GM11168 (cell line): ENCODE results near the gene PTPRD.

Experiments
- in situ Hi-C: fragments of 300-500 bp; cut with MboI; formaldehyde crosslinking; loops from one replicate; pipeline ENCODE4 v1.12.0; 2022; ENCODE audit warnings: low sequenced_read_pairs; ENCODE audit not compliant: unreplicated experiment

PTPRD gene

DNA sequence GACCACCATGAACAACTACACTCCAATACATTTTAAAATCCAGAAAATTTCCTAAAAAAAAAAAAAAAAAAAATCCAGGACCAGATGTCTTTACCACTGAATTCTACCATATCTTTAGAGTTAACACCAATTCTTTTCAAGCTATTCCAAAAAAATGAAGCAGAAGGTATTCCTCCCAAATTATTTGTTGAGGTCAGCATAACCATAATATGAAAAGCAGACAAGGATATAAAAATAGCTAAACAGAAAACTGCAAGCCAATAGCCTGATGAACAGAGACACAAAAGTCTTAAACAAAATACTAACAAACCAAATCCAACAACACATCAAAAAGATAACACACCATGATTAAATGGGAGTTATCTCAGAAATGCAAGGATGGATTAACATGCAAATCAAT lies 695.4 kb downstream of the PTPRD start:
- in situ Hi-C loops, result no loop called here

DNA sequence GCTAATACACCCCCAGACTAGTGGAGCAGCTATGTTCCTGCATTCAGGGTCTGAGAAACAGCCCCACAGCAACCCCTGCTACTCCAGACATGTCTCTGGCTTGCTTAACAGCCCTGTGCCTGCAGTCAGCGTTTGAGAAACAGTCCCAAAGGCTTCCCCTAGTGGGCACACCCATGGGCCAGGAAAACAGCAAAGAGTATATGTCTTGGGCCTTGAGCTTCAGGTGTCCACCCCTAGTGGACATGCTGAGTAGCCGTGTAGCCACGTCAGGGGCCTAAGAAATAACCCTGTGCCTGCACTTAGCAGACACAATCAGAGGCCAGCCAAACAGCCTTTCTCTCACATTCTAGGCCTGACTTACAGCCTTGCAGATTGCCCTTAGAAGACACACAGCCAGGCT lies 698.6 kb downstream of the PTPRD start:
- in situ Hi-C loops, result no loop called here

DNA sequence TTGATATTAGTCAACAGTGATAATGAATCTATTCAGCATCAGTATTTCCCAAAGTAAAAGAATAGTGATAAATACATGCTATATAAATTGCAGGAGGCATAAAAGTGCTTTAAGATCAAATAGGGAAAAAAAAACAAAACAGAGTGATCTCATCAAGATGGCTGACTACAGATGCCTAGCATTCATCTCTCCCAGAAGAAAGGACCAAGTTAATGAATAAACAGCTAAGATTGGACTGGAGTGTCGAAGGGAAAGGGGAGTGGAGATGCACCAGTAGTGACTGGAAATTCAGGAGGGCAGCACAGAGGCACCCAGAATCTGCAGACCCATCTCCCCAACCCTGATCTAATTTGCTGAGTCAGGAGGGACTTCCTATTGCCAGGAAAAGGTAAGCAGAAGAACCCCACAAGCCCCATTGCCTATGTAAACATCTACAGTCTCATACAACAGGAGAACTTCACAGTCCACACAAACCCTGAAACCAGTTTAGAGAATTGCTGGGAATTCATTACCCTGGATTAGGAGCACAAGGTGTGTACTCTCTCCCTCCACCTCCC lies 699.4 kb downstream of the PTPRD start:
- in situ Hi-C loops, result no loop called here

DNA sequence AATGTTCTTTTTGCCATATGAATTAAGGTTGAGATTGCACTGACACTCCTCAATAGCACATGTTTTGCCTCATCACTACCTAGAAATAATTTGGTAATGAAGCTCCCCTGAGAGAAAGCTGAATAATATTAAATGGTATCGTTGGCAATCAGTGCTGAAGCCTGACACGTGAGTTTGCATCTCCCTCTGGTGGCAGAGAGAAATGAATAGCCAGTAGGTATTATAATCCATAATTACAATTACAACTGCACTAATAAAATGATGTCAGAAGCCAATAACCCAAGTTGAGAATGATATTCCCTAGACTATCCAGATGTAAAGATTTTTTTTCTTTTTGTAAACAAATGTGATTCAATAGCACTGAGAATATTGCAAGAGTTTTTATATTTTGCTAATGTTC lies 700.3 kb downstream of the PTPRD start:
- in situ Hi-C loops, result no loop called here

DNA sequence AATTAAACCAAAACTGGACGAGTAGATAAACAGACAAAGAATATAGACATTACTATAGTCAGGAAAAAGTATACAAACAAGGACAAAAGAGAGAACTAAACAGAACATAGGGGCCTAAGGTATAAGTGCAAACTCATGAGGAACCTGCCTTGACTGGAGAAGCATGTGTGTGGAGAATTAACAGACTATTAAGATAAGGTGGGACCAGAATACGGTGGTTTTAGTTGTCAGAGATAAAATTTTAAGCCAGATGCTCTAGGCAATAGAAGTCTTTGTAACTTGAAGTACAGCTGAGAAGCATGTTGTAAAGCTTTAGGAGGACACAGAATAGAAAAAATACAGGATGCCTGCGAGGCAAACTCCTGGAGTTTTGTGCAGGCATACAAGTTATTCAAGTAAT lies 707.1 kb downstream of the PTPRD start:
- in situ Hi-C loops, result no loop called here

DNA sequence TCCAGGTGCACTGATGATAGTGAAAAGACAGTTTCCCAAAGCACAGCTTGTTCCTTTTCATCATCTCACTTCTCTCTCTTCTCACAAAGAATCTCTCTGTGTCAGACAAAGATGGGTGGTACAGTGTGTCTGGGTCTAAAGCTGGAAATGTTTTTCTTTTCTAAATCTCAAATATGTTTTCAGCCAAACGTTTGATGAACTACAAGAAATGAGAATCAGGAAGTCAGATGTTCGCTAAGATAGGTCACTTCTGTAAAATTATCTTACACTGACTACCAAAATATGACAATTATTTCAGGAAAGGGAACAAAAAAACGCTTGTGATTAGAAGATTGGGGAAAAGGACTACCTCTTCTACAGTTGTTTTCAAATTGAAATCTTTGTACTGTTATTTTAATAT lies 708.8 kb downstream of the PTPRD start:
- in situ Hi-C loops, result no loop called here

DNA sequence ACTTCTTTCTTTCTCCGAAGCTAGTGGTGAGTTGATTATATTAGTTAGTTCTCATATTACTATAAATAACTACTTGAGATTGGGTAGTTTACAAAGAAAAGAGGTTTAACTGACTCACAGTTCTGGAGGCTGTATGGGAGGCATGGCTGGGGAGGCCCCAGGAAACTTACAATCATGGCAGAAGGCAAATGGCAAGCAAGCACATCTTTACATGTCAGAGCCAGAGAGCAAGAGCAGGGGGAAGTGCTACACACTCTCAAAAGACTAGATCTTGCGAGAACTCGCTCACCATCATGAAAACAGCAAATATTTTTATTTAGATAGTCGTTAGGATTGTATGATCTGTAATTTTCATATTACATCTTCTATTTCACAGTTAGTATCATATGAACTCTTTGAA lies 711.2 kb downstream of the PTPRD start:
- in situ Hi-C loops, result no loop called here

DNA sequence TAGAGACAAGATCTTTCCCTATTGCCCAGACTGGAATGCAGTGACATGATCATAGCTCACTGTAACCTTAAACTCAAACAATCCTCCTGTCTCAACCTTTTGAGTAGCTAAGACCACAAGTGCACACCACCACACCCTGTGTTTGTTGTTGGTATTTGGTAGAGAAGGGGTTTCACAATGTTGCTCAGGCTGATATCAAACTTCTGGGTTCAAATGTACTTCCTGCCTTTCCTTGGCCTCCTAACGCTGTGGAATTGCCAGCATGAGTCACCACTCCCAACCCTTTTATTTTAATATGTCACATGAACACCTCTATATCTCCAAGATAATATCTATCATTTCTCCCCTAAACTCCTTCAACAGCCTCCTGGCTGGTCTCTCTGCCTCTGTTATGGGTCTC lies 719.0 kb downstream of the PTPRD start:
- in situ Hi-C loops, result no loop called here

DNA sequence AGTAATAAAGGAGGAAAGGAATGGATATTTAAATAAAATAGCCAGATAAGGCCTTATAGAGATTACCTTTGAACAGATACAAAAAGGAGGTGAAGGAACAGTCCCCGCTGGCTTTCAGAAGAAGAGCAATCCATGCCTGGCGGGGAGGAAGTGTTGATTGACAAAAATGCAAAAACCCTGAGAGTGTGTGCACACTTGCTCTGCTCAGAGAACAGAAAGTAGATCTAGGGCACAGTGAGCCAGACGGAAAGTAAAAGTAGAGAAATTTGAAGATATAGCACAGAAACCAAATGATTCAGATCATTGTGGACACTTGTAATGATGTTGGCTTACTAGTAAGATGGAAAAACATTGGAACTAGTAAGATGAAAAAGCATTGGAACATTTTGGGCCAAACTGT lies 720.6 kb downstream of the PTPRD start:
- in situ Hi-C loops, result no loop called here

DNA sequence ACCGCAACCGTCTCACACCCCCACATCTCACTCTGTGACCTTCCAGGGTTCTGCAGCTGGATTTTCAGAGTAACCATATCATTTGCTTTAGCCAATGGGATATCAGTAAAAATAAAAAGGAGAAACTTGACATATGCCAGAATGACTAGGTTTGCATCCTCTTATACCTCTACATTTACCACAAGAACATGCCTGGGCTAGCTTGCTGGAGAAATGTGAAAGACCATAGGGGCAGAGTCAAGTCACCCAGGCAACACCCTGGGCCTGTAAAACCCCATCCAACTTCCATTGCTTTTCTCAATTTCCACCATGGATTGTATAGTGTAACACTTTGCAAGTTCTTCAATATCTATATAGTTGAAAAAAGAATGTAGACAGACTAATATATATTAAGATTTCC lies 731.1 kb downstream of the PTPRD start:
- in situ Hi-C loops, result no loop called here

DNA sequence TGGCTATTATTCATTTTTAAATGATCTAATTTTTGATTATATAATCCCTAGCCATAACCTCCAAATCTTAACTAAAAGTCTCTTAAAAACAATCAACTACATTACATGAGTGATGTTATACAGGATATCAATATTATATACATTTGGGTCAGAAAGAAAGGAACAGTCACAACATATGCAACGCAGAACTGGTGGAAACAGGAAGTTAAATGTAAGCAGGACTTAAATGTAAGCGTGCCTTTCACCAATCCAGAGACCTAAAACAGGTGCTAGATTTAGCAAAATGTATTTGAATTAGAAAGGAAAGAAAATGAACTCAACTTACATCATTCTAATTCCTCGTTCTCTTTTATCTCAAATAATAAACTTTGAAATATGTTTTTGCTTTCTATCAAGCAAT lies 738.5 kb downstream of the PTPRD start:
- in situ Hi-C loops, result no loop called here

DNA sequence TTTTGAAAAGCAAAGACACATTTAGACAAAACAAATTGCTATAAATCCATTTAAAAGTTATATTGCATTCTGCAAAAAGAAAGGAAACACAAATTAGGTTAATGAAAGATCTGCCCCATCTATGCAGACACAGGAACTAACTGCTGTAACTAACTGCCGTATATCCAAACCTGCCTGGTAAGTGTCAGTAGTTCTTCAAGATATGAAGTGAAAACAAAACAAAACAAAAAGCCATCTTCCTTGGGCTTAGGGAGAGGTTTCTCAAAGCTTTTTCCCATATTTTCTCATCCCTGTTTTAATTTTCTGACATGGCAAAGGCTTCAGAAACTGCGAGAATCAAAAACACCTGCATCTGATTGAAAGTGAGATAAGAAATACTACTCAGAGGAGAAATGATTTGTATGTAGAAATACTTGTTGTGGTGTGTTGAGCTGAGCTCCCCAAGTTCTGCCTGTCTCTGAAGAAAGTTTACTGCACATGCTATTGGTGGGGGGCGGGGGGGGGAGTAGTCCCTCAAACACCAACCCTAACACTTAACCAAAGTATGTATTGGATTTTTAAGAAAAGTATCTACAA lies 750.5 kb downstream of the PTPRD start:
- in situ Hi-C loops, result no loop called here

DNA sequence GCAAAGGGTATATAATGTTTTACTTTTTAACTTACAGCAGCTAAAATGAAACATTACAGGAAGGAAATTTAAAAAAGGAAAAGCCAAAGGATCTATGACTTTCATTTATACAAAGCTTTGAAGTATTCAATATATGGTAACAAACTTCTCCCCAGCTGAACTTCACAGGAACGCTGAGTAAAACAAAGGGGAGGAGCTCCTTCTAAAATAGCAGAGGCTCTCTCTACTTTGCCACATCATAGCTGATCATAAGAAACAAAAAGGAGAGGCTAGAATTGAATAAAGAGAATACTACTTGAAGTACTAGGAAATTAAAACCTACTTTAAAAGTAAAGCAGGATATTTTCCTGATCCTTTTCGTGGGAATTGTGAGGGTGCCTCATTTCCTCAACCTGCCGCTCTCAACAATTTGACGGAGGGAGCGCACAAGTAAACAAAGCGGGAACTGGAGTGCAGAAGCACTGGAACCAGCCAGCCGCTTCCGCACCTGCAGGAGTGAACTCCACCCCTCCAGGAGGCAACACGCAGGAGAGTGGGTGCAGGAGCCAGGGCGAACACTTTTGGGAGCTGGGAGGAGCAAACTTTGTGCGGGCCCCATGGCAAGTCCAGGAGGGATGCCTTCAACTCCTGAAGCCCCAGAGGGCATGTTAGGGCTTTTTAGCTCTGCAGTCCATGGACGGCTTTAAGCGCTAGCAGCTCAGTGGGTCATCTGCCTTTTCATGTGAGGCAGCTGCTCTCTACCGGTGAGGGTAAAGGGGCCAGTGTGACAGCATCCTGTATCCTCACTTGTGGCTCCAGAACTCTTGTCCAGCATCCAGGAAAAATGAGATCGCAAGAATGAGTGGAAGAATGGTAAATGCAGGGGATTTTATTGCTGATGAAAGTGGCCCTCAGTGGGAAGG lies 757.4 kb downstream of the PTPRD start:
- in situ Hi-C loops, result no loop called here

DNA sequence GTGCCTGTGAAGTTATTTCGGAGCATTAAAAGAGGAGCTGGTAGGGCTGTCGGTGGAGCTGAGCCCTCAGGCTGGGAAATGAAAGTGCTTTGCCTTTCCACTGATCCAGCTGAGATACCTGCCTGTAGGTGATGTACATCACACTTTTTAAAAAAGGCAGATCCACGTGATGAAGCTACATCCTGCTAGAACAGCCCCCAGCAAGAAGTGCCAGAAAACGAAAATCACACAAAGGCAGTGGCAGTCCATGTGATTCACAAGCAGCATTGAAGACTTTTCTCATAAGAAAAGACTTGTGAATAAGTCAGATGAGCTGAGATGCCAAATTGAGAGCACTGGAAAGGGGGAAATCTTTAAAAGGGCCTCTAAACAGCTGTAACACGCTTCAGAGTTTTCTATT lies 765.1 kb downstream of the PTPRD start:
- in situ Hi-C loops, result no loop called here

DNA sequence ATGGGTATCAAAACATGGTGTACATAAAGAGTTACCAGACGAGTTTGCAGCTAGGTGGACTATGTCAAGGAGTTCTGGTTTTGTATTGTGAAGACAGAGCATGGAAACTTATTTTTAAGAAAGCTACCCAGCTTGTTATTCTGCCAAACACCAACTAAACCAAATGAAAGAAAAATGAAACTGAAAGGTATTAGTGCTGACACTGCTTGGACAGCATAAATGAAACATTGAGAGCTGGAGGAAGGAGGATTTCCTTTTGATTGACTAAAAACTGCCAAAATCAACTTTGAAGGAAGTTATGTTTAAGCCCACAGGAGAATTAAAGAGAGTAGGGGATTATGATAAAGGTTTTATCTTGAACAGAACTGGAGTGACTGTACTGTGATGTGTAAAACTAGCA lies 766.2 kb downstream of the PTPRD start:
- in situ Hi-C loops, result no loop called here

DNA sequence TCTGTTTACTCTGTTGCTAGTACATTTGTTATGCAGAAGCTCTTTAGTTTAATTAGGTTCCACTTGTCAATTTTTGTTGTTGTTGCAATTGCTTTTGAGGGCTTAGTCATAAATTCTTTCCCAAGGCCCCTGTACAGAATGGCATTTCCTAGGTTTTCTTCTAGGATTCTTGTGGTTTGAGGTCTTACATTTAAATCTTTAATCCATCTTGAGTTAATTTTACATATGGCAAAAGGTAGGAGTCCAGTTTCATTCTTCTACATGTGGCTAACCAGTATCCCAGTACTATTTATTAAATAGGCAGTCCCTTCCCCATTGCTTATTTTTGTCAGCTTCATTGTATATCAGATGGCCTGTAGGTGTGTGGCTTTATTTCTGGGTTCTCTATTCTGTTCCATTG lies 792.4 kb downstream of the PTPRD start:
- in situ Hi-C loops, result no loop called here

DNA sequence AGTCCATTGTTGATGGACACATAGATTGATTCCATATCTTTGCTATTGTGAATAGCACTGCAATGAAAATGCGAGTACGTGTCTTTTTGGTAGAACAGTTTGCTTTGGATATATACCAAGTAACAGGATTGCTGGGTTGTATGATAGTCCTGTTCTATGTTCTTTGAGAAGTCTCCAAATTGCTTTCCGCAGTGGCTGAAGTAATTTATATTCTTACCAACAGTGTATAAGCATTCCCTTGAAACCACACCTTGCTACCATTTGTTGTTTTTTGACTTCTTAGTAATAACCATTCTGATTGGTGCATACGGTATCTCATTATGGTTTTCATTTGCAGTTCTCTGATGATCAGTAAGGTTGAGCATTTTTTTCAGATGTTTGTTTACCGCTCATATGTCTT lies 792.9 kb downstream of the PTPRD start:
- in situ Hi-C loops, result no loop called here

DNA sequence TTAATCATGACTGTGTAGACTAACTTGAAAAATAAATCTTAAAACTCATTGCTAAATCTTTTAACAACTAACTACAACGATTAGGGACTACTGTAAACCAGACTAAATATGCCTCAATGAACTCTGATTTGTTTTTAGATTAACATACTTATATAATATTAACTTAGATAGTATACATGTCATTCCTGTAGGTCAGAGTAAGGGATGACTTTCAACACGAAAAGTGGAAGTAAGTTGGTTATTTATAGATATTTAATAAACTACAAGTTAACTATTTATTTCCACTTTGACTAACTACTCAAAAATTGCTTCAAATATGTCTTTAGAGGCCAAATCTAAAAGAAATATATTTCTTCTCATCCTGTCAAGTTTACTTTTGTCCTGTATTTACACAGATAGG lies 795.6 kb downstream of the PTPRD start:
- in situ Hi-C loops, result no loop called here

DNA sequence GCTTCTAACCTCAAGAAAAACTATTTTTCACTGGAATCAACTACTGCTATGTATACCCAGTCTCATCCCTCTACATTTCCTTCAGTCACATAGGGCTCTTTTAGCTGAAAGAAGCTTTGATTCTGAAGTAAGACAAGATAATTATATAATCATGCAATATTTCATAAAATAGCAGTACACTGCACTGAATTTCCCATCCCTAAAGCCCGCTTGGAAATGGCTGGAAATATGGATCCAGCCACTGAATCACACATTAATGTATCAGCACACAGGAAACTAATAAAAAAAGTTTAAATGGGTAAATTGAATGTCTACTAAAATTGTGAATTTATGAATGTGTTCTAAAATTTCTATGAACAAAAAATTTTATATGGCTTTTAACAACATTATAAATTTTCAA lies 808.7 kb downstream of the PTPRD start:
- in situ Hi-C loops, result no loop called here

DNA sequence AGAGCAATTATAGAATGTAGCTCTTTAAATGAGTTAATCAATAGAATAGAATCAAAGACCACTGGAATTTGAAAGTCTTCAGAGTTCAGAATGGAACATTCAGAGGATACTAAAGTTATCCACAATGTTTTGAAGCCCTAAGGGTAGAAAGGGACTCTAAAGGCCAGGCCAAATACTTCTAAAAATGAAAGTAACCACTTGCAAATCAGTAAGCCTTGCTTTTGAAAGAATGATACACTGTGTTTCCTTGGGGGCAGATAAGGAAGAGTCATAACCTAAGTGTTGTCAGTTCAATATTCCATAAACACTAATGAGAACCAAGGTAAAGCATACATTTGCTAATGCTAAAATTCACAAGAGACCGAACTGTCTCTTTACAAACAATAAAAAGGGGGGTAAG lies 813.5 kb downstream of the PTPRD start:
- in situ Hi-C loops, result no loop called here

DNA sequence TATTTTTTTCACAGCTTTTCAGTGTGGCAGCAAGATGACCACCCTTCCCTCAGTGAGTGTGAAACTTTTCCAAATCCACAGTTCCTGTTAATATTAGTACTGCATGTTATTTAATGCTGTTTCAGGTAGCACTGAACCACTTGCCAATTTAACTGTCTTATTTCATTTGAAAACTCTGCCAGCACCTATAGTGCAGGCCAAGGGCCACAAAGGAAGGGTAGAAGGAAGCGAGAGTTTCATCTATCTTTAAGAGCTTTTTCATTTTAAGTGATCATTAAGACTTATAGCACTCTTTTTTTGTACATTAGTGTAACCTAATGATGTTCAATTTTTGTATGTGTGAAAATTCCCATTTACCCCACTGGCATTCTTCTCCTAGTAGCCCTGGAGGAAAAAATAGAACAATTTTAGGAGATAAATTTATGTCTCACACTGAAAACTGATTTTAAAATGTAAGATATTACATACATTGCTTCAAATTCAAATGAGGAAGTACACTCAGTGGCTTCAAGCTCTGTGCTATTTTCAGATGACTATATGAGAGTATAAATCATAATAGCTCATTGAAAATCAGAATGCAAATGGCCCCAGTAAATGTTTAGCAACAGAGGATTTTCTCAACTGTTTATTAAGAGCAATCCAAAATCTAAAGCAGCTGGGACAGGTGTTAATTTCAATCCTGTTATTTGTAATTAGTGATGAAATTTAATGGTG lies 820.5 kb downstream of the PTPRD start:
- in situ Hi-C loops, result no loop called here
